HG03571 (cell line): Measurements from ENCODE around the gene PRKG1.
A peak's percentile ranks its signal among the peaks of the same experiment; 100 is the strongest.
"Not testable (repeated sequence)": the region's sequence is repeated elsewhere in the genome, so short reads cannot be mapped to it uniquely, and the experiment has no call there.

Experiments
- ATAC-seq: cut with Tn5 transposase; IDR thresholded peaks from one replicate; pipeline ENCODE4 v1.9.1; 2021; ENCODE audit not compliant: unreplicated experiment

PRKG1 gene

DNA sequence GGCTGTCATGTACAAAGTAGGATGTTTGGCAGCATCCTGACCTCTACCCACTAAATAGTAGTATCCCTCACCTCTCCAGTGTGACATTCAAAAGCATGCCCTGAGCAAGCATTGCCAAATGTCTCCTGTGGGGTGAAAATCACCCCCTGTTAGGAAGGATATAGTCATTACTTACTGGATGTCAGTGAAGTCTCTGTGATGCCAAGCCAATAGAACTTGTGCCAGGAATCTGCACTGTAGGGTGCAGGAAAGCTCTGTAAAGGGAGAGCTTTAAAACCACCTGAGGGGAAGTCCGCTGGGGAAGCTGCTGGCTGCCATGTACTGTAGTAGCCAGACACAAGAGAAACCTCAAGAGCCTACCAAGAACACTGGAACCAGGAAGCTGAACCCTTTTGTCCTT, 1069.1 kb downstream of the PRKG1 start:
- ATAC-seq = no peak

- ATAC-seq = no peak
Measured at GRCh38 chr10:52145636-52146035, 1071.3 kb downstream of the PRKG1 start.

GRCh38 chr10:52146766-52147165, 1072.5 kb downstream of the PRKG1 start:
- ATAC-seq = no peak

DNA sequence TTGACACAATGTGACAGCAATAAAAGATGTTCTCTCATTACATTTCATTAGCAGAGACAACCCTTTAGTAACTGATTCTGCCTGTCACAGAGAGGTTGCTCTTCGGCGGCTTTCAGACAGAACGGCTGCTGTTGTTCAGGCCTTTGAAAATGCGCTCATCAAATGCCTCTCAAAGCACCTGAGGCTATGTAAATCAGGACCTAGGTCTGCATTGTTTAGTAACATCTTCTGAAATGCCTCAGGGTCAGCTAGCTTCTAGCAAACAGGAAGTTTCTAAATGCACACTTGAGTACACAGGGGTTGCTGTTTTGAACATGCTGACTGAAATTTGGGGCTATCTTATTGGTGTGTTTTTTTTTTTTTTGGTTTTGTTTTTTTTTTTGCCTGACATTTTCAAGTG, 1096.5 kb downstream of the PRKG1 start:
- no peak for ATAC-seq

DNA sequence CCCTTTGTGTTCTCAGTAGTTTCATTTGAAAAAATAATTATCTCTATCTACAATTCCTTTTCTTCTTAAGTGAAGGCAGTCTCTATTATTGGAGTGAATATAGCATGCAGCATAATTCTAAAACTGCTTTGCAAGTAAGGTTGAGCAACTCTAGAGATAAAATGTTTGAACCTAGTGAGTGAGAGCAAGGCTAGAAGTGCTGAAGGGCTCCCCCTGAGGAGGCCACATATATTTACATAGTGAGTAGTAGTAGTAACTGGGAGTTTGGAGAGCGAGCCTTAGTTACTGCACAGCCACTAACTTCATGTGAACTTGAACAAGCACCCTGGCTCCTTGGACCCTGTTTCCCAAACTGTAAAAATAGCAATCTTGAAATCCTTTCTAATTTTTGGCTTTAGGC, 1098.3 kb downstream of the PRKG1 start:
- ATAC-seq = no peak

GRCh38 chr10:52185256-52185655, 1111.0 kb downstream of the PRKG1 start:
- no peak for ATAC-seq

GRCh38 chr10:52187521-52188258, 1113.4 kb downstream of the PRKG1 start:
- no peak for ATAC-seq

DNA sequence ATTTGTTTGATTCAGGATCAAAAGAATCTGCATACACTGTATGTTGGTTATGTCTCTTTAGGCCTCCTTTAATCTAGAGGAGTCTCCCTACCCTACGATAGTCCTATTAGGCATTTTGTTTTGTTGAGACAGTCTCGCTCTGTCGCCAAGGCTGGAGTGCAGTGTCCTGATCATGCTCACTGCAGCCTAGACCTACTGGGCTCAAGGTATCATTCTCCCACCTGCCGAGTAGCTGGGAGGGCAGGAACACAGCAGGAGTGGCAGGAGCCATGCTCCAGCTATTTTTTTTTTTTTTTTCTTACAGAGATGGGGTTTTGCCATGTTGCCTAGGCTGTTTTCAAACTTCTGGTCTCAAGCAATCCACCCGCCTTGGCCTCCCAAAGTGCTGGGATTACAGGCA, 1116.8 kb downstream of the PRKG1 start:
- ATAC-seq = no peak

DNA sequence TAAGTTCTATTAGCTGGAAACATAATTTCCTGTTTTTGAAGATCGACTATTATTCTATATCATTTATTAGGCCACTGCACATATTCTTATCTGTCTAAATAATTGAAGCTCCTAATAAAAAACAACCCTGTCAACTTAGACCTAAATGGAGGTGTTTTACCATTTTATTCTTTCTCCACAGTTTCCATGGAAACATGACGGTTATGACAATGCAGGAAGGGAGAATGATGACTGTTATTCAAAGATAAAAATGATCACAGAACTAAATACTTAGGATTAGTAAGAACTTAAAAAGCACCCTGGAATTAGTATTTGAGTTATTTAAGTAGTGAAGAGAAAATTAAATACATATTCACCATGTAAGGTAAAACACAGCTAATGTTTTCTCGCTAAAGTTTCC, 1119.9 kb downstream of the PRKG1 start:
- no peak for ATAC-seq

DNA sequence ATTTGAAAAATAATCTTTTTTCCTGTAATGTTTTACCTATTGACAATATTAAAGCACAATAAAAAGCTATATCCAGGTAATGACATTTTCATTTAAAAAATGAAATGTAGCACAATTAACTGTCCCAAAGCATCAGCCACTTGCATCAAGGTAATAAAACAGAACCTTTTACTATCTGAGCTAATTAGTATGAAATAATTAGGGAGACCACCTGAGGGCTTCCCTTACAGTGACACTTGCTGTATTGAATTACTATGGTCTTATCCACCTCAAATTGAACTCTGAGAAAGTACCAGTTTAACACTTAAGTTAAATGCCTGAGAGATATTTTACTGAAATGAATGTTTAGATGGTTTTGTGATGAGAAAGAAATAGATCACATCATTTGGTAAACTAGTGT, 1120.4 kb downstream of the PRKG1 start:
- ATAC-seq = no peak

GRCh38 chr10:52197098-52197497, 1122.8 kb downstream of the PRKG1 start:
- ATAC-seq = no peak

- ATAC-seq = no peak
Measured at GRCh38 chr10:52198540-52198939, 1124.3 kb downstream of the PRKG1 start.

- not testable (repeated sequence) for ATAC-seq
Measured at GRCh38 chr10:52204906-52205305, 1130.6 kb downstream of the PRKG1 start.

- no peak for ATAC-seq
Measured at GRCh38 chr10:52208365-52208764, 1134.1 kb downstream of the PRKG1 start.

- no peak for ATAC-seq
Measured at GRCh38 chr10:52210161-52210560, 1135.9 kb downstream of the PRKG1 start.

DNA sequence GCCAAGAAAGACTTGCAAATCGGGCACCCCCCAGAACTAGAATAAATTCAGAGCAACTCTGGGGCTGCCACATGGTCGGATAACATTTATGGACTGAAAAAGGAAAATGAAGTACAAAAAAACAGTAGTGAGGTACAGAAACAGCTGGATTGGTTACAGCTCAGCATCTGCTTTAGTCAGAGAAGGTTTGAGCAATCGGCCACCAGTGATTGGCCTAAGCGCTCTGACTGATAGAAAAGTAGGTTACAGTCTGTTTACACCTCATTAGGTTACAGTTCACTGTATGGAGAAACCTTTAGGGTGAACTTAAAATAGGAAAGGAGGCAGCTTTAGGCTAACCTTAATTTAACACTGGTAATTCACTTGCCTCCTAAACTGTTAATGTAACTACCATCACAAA, 1137.8 kb downstream of the PRKG1 start:
- ATAC-seq = no peak

- ATAC-seq = no peak
Measured at GRCh38 chr10:52212802-52213201, 1138.5 kb downstream of the PRKG1 start.

DNA sequence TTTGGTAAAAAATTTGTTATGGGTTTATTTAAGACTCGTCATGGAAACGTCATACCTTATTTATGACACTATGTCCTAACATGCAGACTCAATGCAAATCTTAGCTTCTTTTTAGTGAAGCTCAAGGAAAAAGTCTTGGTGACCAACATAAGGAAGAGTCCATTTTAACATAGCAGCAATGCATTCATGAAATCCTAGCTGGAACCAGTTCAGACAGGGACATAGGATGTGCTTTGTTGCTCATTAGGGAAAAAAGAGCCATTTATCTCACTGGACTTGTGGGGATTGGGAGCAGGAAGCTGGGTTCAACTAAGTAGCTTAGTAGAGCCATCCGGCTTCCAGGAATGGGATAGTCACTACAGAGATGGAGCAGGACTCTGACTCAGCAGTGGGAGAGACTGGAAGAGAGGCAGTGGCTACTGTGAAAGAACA, 1139.0 kb downstream of the PRKG1 start:
- ATAC-seq = no peak

DNA sequence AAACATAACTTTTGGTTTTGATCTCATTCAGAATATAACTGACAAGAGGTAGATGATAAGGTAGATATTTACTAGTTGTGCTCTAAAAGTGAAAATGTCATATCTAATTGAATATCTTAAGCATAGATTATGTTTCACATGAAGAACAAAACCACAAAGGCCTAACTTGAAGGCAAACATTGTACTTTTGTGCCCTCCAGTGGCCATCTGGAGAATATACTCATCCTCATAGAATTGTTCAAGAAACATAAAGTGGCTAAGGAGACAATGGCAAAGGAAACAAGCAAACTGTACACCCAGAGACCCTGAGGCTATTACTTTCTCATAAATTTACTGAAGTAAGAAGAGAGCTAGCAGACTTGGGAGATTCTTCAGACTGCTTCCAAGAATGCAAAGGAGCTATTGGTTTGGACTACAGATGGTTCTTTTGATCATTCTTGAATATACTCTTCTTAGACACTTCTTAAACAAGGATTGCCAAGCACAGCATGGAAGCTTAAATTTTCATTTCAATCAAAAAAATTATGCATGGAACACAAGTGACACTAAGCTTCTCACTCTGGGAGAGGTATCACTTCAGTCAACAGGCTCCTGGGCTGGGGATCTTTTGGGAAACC, 1141.6 kb downstream of the PRKG1 start:
- peak; percentile 64 for ATAC-seq

DNA sequence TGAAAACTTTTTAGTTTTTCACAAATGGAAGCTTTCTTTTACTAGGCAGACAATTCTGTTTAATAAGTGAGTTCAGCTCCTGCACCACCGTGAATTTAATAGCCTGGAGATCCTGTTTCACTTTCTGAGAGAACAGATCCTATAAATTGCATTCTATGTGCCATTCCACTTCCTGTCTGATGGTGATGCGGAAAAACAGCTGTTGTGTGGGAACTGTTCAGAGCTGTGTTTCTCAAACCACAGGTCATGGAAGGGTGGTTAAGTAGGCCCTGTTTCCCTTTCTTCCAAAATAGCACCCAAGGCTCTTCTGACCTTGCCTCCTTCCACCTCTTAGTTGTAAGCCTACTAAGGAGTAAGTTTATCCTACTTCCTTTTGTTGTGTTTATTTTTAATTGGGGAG, 1142.6 kb downstream of the PRKG1 start:
- peak; percentile 83 for ATAC-seq

DNA sequence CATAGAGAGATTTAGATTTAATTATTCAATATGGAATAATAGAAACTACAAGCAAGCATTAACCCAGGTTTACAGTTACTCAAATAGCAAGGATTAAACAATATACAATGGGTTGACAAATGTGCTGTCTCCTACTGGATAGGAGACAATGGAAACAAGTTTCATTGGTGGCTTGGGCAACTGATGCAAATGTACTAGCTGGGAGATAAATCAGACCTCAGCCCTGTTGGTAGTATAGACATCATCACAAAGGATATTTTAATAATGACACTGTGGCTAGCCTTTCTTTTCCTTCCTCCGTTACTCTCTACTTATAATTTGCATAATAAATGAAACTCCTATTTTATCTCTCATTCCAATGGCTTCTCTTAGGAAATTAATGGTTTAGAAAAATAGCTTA, 1143.2 kb downstream of the PRKG1 start:
- no peak for ATAC-seq

DNA sequence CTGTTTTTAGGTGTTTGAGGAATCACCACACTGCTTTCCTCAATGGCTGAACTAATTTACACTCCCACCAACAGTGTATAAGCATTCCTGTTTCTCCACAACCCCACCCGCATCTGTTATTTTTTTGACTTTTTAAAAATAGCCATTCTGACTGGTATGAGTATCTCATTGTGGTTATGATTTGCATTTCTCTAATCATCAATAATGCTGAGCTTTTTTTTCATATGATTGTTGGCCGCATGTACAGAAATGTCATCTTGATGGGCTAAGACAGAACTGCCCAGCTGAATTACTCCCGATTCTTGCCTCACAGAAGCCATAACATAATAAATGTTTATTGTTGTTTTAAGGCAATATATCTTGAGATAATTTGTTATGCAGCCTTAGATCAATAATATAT, 1146.7 kb downstream of the PRKG1 start:
- no peak for ATAC-seq

DNA sequence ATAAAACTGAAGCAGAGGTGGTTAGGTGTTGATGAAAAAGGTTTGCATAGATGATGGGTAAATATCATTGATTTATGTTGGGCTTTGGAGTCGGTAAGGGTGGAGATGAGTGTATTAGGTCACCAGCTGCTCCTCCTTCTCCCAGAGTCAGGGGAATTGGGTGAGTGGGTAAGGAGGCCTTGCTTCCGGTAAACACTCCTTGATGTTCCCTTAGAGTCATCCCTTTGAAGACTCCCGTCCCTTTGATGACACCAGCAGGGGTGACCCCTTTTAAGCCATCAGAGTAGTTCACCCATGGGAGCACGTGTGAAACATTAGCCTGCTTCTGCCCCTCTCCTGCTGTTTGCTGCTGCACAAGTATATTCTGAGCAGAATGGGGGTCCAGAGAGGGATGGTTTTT, 1147.6 kb downstream of the PRKG1 start:
- no peak for ATAC-seq
